HG03039 (cell line): Measurements from ENCODE around the gene C12orf43.
"Not testable (repeated sequence)": the region's sequence is repeated elsewhere in the genome, so short reads cannot be mapped to it uniquely, and the experiment has no call there.

Experiments used
- ATAC-seq: cut with Tn5 transposase; IDR thresholded peaks from one replicate; pipeline ENCODE4 v1.9.1; 2021; ENCODE audit warnings: mild to moderate bottlenecking, moderate library complexity; ENCODE audit not compliant: unreplicated experiment

Gene C12orf43, protein sequence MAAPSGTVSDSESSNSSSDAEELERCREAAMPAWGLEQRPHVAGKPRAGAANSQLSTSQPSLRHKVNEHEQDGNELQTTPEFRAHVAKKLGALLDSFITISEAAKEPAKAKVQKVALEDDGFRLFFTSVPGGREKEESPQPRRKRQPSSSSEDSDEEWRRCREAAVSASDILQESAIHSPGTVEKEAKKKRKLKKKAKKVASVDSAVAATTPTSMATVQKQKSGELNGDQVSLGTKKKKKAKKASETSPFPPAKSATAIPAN

DNA sequence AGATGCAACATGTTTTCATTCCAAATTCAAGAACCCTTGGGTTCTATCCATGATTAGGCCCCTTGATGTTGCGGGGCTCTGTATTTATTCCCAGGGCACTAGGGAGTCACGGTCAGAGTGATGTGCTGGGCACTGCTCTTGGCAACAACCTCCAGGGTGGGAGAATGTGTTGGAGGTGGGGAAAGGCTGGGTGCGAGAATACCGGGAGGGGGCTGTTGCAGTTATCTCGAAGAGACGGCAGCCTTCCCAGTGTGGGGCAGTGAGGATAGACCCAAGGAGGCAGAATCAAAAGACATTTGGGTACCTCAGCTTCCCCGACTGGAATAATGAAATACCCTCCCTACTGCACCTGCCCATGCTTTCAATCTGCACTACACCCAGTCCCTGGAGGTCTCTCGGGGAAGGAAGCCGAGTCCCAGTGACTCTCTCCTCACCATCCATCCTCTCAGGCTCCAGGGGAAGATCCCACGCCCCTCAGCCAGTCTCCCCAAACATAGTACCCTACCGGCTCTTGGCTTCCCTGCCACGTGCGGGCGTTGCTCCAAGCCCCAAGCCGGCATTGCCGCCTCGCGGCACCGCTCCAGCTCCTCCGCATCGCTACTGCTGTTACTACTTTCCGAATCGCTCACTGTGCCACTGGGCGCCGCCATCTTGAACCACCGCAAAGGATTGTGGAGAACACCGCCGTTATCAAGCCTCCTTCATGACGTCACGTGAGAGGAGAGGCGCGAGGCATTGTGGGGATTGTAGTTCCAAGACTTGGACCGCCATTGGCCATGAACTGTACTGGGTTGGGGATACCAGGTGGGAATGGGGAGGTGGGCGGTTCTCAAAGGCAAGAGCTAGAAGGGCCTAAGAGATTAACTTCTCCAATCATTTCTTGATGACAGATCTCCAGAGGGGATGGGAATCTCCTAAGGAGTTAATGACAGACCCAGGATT lies at the start of gene C12orf43:
TSS of gene C12orf43 (minus strand) at position 663 of the 942 bp plus-strand sequence. CDS start at position 650, 13 bp downstream.
- peak; percentile 85 for ATAC-seq

- no peak for ATAC-seq
These were observed 49.1 kb upstream of the C12orf43 start for GRCh38 chr12:121065345-121065744.

- ATAC-seq: not testable (repeated sequence)
These were observed 48.3 kb upstream of the C12orf43 start for GRCh38 chr12:121064586-121064985.

DNA sequence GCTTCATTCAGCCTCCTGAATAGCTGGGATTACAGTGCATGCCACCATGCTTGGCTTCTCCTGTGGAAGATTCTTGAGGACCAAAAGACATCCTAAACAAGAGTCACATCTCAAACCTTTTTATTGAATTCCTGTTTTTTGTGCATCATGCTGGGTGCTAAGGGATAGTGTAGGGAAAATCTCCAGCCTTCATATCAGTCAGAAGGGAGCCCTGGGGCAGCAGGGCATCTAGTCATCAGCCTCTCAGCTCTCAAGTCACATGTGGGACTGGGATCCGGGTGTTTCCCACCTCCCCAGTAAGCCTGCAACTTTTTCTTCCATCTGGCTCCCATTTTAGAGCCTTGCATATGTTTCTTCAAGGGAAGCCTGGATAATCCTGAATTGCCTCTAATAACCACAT lies 47.8 kb upstream of the C12orf43 start:
- no peak for ATAC-seq

GRCh38 chr12:121062391-121063045 lies 46.2 kb upstream of the C12orf43 start:
- no peak for ATAC-seq

- ATAC-seq: no peak
These were observed 45.5 kb upstream of the C12orf43 start for GRCh38 chr12:121061831-121062230.

- peak; percentile 67 for ATAC-seq
These were observed 44.1 kb upstream of the C12orf43 start for GRCh38 chr12:121060149-121061001.

GRCh38 chr12:121059031-121059898 lies 43.0 kb upstream of the C12orf43 start:
- ATAC-seq: no peak

GRCh38 chr12:121057794-121058193 lies 41.5 kb upstream of the C12orf43 start:
- no peak for ATAC-seq

DNA sequence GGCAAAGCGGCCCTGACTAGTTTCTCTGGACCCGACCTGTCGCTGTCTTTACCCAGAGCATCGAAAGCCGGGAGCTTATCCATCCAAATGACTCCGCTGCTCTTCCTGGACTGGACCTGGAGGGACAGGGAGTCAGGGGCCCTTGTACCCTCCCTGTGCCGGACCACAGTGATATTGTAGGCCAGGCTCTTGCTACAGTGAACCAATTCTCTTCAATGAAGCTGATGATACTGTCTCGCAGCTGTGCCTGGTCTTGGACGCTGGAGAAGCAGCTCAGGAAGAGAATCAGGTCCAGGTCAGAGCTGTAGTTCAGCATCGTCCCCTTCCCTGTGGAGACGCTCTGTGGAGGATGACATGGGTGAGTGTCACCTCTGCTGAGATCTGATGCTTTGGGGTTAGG lies 37.4 kb upstream of the C12orf43 start:
- no peak for ATAC-seq

DNA sequence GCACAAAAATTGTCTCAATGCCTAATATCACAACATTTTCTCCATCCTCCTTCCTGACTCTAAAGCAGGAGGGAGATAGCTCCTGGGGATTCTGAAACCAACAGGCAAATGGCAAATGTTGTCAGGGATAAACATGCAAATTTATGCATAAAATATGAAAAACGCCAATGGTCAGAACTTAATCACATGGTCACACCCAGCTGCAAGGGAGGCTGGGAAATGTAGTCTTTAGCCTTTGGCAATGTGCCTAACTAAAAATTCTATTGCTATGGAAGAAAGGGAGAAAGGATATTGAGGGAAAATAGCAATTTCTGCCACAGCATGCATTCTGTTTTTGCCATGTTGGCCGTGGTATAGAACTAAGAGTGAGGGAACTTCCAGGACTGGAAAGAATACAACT lies 34.4 kb upstream of the C12orf43 start:
- ATAC-seq: no peak

DNA sequence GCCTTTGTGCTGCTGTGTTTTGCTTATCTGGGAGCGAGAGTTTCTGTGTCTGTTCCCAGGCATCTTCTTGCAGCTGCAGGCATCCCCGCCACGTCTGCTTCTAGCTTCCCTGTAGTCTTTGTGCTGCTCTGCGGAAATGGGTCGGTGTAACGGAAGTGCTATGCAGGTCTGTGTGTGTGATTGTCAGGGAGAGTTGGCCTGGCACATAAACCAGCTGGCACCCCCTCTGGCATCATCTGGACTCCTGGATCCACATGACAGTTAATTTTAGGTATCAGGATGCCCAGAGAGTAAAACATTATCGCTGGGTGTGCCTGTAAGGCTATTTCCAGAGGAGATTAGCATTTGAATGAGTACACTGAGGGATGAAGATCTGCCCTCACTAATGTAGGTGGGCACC lies 32.2 kb upstream of the C12orf43 start:
- ATAC-seq: no peak

GRCh38 chr12:121047400-121047799 lies 31.1 kb upstream of the C12orf43 start:
- ATAC-seq: not testable (repeated sequence)

DNA sequence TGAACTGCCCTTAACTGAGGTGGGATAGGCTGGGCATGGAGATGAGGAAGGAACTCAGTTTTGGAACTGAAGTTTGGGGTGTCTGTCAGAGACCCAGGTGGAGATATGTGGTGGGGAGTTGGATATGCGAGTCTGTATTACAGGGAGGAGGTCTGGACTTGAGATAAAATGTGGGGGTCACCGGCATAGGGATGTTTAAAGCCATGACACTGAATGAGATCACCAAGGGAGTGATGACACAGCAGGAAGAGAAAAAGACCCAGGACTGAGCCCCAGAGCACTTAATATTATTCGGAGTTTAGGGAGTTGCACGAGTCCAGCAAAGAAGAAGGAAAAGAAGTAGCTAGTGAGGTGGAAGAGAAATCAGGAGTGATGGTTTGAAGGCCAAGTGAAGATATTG lies 26.8 kb upstream of the C12orf43 start:
- ATAC-seq: no peak

DNA sequence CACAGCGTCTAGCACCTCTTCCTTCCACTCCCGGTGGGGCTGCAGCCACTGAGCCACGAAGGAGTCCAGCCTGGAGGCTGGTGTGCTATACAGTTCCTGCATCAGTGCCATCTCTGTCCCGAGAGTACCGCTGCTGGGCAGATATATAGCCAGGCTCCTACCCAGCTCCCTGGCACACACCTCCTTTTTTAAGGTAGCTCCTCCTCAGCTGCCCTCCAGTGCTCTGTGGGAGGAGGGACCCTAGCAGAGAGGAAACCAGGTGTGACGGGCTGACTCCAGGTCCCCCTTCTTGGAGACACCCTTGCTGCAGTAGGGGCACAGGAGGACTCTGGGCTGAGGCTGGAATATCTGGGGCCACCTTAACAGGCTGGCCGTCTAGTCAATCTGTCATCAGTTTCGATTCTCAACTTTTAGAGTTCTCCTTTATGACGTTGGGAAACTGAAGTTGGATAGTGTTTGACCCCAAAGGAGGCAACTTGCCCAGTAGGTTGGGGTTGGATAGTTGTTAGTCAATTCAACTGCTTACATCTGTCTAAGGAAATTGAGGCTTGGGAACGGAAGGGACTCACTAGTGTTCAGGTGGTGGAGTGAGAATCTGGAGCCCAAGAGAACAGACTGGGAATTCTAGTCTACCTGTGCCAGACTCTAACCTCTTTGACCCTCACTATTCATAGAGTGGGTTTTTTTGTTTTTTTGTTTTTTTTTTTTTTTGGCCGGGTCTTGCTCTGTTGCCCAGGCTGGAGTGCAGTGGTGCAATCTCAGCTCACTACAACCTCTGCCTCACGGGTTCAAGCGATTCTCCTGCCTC lies 22.8 kb upstream of the C12orf43 start, which contains the start of gene OASL:
TSS of gene OASL (minus strand) at position 386 of the 808 bp plus-strand sequence. CDS start at position 111, 275 bp downstream.
- no peak for ATAC-seq

DNA sequence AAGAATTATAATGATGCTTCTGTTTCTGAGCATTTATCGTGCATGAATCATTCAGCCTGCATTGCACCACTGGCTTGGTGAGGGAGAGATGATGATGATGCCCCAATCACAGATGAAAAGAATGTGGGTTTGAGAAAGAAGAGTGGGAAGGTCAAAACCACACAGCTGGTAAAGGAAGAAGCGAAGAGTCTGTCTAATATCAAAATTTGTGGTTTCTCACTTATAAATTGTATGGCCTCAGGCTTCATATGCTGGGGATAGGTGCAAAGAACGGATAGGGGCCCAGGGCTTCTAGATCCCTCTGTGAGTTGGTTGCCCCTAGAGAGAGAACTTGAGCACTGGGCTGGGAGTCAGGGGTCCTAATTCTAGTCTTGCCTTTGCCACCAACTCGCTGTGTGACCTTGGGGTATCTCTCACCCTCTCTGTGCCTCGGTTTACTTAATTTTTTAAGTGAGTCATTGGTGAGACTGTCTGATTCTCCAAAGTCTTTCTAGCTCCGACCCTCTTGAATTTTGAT lies 20.6 kb upstream of the C12orf43 start:
- ATAC-seq: no peak

- no peak for ATAC-seq
These were observed 18.5 kb upstream of the C12orf43 start for GRCh38 chr12:121034616-121035305.
